Sigmoid colon (tissue), 4 donors: ENCODE measurements around the gene TSHZ1.

ENCODE experiments used
- EP300 ChIP-seq, 4 donors: sonication (generic); formaldehyde crosslinking; IDR thresholded peaks; one replicate each; pipeline ENCODE4 v1.6.1; 2017; ENCODE audit warnings: antibody characterized with exemption in 4 of 4
- POLR2A ChIP-seq, 2 donors: fragments of 450-650 bp; IDR thresholded peaks; one replicate each; pipeline ENCODE4 v1.6.1; 2016; ENCODE audit warnings: antibody characterized with exemption in 2 of 2, mild to moderate bottlenecking in 2 of 2, moderate library complexity in 2 of 2
- POLR2AphosphoS5 ChIP-seq, 4 donors: sonication (generic); formaldehyde crosslinking; IDR thresholded peaks; one replicate each; pipeline ENCODE4 v1.6.1; 2017; ENCODE audit warnings: antibody characterized with exemption in 4 of 4
- TF ChIP-seq, protein P1 (sequence below), 4 experiments: fragments of 450-650 bp in 3 of 4; fragments of 200-600 bp in 1 of 4; IDR thresholded peaks; one replicate each; pipeline ENCODE4 v1.5.1; 2016 to 2019; ENCODE audit warnings: antibody characterized with exemption in 4 of 4, mild to moderate bottlenecking in 3 of 4, moderate library complexity in 2 of 4

DNA sequence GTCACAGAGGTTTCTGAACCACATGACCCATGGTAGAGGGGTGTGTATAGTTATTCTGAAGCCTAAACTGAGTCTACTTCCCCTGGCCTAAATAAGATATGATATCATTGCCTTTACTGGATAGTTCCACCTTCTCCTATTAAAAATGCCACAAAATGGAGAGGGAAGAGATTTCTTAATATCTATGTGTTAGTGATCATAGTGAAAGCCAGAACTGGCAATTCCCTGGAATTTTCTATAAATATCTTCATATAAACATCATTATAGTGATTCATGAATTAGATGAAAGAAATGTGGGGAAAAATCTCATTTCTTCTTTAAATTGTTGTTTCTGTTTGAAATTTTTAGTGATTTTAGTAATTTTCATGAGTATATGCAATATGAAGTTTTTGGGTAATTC, 45.8 kb downstream of the TSHZ1 start:
- TF ChIP-seq, protein P1, sequence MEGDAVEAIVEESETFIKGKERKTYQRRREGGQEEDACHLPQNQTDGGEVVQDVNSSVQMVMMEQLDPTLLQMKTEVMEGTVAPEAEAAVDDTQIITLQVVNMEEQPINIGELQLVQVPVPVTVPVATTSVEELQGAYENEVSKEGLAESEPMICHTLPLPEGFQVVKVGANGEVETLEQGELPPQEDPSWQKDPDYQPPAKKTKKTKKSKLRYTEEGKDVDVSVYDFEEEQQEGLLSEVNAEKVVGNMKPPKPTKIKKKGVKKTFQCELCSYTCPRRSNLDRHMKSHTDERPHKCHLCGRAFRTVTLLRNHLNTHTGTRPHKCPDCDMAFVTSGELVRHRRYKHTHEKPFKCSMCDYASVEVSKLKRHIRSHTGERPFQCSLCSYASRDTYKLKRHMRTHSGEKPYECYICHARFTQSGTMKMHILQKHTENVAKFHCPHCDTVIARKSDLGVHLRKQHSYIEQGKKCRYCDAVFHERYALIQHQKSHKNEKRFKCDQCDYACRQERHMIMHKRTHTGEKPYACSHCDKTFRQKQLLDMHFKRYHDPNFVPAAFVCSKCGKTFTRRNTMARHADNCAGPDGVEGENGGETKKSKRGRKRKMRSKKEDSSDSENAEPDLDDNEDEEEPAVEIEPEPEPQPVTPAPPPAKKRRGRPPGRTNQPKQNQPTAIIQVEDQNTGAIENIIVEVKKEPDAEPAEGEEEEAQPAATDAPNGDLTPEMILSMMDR (IDR thresholded peaks at IDR 0.05) = no peak
- TF ChIP-seq EP300 (IDR thresholded peaks at IDR 0.05) = no peak
- TF ChIP-seq POLR2A (IDR thresholded peaks at IDR 0.05) = no peak
- TF ChIP-seq POLR2AphosphoS5 (IDR thresholded peaks at IDR 0.05) = no peak
